Measurements from ENCODE around the gene PRKAR1B. TPM values are rescaled to one million over a fixed set of nuclear protein-coding genes. Genes with fewer than 3 reads are reported as not detected.

The PRKAR1B gene
- total and polyA plus RNA-seq, 2 donors = 12.3 to 13.7 TPM

DNA sequence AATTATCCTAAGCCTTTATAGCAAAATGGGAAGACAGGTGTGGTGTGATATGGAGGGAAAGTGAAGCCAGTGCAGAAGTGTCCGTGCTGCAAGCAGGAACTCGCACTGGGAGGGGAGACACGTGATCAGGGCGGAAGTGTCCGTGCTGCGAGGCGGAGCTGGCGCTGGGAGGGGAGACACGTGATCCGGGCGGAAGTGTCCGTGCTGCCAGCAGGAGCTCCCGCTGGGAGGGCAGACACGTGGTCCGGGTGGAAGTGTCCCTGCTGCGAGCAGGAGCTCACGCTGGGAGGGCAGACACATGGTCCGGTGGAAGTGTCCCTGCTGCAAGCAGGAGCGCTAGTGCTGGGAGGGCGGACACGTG is 40.5 kb upstream of the PRKAR1B start:
- Histone ChIP-seq H3K36me3 (ENCODE audit: insufficient read depth) (peaks cover 7% of the 10 kb centered on the region), H3K4me1 (ENCODE audit: insufficient read depth) (no peaks in the 10 kb centered on the region), H3K4me3 (ENCODE audit: low read depth, low read length) (no peak overlapping the region), H3K27ac (ENCODE audit: low read depth) (no peak overlapping the region)
- no peak for DNase-seq (ENCODE audit: extremely low spot score)
- WGBS = 82% methylated on average over 21 of the region's 21 CpGs

DNA sequence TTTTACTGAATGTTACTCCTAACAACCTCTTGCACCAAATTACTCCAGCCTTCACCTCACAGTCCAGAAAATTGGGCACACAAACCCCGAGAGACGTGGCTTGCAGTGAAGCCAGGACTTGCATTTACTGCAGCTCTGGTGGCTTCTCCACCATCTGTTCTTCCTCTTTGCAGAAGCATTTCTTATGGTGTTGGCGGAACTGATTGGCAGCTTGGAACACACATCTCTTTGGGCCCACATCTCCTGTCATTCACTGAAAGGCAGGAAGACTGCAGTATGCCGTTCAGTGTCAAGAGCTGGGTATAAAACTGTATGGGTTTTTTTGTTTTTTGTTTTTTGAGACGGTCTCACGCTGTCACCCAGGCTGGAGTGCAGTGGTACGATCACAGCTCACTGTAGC is 38.3 kb upstream of the PRKAR1B start:
- Histone ChIP-seq H3K4me3 (ENCODE audit: low read depth, low read length) (no peak overlapping the region), H3K4me1 (ENCODE audit: insufficient read depth) (no peaks in the 10 kb centered on the region), H3K27ac (ENCODE audit: low read depth) (no peak overlapping the region), H3K36me3 (ENCODE audit: insufficient read depth) (peaks cover 8% of the 10 kb centered on the region)
- DNase-seq (ENCODE audit: extremely low spot score) = no peak
- WGBS = 98% methylated on average over 7 of the region's 7 CpGs

DNA sequence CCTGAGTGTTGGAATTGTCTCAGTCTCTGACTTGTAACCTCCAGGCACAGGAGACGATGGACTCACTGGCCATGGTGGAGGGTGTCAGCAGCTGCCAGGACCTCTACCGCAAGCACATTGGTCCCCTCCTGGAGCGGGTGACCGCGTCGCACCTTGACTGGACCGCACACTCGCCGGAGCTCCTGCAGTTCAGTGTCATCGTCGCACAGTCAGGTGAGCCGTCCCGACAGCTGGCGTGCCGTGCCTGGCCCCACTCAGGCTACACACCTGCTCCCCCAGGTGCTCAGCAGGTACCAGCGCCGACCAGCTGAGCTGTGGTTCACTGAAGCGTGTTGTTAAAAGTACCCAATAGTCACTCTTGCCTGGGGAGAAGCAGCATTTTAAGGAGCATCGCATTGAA is 36.7 kb upstream of the PRKAR1B start:
- no peak overlapping the region for H3K27ac ChIP-seq (ENCODE audit: low read depth)
- WGBS = 97% methylated on average over 19 of the region's 19 CpGs
- peaks cover 8% of the 10 kb centered on the region for H3K36me3 ChIP-seq (ENCODE audit: insufficient read depth)
- H3K4me3 ChIP-seq (ENCODE audit: low read depth, low read length) = no peak overlapping the region
- DNase-seq (ENCODE audit: extremely low spot score) = no peak
- no peaks in the 10 kb centered on the region for H3K4me1 ChIP-seq (ENCODE audit: insufficient read depth)

DNA sequence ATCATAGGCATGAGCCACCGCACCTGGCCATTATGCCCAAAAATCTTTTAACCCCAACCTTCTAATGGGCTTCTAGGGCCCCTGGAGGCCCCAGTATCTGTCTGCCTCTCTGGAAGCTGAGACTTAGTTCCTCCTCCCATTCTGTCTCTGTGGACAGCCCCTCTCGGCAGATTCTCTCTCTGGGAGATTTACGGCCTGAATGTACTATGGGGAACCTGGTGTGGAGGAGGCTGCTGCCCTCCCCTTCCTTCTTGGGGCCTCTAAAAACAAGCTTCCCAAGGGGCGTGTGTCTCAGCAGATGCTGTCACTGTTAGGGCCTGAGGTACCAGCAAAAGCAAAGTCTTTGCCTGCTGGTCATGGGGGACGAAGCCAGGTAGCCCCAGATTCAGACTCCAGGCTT is 35.8 kb upstream of the PRKAR1B start:
- H3K27ac ChIP-seq (ENCODE audit: low read depth) = no peak overlapping the region
- no peak for DNase-seq (ENCODE audit: extremely low spot score)
- H3K4me1 ChIP-seq (ENCODE audit: insufficient read depth) = no peaks in the 10 kb centered on the region
- no peak overlapping the region for H3K4me3 ChIP-seq (ENCODE audit: low read depth, low read length)
- 81% methylated on average over 5 of the region's 5 CpGs for WGBS
- H3K36me3 ChIP-seq (ENCODE audit: insufficient read depth) = peaks cover 8% of the 10 kb centered on the region

DNA sequence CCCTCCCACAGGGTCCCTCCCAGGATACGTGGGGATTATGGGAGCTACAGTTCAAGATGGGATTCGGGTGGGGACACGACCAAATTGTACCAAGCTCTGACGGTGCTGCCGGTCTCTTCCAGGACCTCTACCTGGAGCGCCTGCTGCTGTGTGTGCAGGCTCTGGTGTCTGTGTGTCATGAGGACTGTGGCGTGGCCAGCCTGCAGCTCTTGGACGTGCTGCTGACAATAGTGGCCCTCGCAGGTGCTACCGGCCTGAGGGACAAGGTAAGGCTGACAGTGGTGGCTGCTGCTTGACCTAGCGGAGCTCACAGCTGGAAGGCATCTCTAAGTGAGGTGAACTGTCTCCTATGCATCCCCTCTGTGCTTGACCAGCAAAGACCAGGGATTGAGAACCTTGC is 34.5 kb upstream of the PRKAR1B start:
- Histone ChIP-seq H3K27ac (ENCODE audit: low read depth) (no peak overlapping the region), H3K36me3 (ENCODE audit: insufficient read depth) (peaks cover 10% of the 10 kb centered on the region), H3K4me3 (ENCODE audit: low read depth, low read length) (no peak overlapping the region), H3K4me1 (ENCODE audit: insufficient read depth) (no peaks in the 10 kb centered on the region)
- WGBS = 95% methylated on average over 11 of the region's 11 CpGs
- no peak for DNase-seq (ENCODE audit: extremely low spot score)

DNA sequence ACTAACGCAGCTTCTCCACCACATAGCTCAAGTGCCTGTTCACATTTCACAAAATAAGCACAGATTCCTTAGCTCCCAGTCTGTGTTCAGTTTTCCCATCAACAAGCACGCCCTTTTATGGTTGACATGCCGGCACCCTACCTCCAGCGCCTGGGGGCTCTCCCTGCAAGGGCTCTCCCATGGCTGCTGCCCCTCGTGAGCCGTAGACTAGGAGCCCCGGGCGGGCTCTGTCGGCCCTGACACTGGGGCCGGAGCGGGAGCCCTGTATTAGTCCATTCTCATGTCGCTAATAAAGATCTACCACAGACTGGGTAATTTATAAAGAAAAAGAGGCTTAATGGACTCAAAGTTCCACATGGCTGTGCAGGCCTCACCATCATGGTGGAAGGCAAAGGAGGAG is 34.0 kb upstream of the PRKAR1B start:
- Histone ChIP-seq H3K4me3 (ENCODE audit: low read depth, low read length) (no peak overlapping the region), H3K4me1 (ENCODE audit: insufficient read depth) (no peaks in the 10 kb centered on the region), H3K36me3 (ENCODE audit: insufficient read depth) (peaks cover 10% of the 10 kb centered on the region), H3K27ac (ENCODE audit: low read depth) (no peak overlapping the region)
- 97% methylated on average over 12 of the region's 12 CpGs for WGBS
- no peak for DNase-seq (ENCODE audit: extremely low spot score)

DNA sequence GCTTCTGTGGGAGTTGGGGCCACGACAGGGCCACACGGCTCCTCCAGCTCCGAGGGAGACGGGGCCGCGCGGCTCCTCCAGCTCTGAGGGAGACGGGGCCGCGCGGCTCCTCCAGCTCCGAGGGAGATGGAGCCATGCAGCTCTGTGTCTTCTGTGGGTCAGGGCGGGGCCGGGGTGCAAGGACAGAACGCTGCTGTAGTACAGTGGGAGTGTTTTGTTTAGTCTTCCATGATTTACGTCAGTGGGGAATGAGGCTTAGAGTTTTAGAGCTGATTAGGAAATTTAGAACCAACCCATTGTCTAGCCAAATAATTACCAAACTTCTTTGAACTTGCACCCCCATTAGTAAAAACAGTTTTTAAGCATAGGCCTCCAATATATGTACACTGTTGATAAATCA is 32.9 kb upstream of the PRKAR1B start:
- peaks cover 6% of the 10 kb centered on the region for H3K36me3 ChIP-seq (ENCODE audit: insufficient read depth)
- H3K4me1 ChIP-seq (ENCODE audit: insufficient read depth) = no peaks in the 10 kb centered on the region
- H3K4me3 ChIP-seq (ENCODE audit: low read depth, low read length) = no peak overlapping the region
- no peak for DNase-seq (ENCODE audit: extremely low spot score)
- no peak overlapping the region for H3K27ac ChIP-seq (ENCODE audit: low read depth)
- 81% methylated on average over 16 of the region's 16 CpGs for WGBS

DNA sequence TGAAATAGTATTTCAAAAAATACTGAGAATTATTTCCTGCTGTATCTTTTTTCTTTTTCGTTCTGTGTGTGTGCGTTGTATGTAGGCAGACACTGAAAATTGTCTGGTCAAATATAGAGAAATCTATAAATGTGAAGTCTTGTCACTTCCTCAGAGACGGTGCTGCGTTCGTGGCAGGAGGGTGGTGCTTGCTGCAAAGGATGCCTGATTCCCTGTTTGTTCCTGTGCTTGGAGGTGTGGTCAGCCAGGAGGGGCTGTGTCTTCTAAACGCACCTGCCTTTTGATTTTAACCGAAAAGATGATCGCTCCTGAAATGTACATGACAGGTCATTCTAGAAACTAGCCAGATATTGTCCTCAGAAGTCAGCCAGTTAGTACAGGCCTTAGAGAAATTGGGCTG is 32.5 kb upstream of the PRKAR1B start:
- DNase-seq (ENCODE audit: extremely low spot score) = no peak
- Histone ChIP-seq H3K36me3 (ENCODE audit: insufficient read depth) (peaks cover 3% of the 10 kb centered on the region), H3K4me1 (ENCODE audit: insufficient read depth) (no peaks in the 10 kb centered on the region)

DNA sequence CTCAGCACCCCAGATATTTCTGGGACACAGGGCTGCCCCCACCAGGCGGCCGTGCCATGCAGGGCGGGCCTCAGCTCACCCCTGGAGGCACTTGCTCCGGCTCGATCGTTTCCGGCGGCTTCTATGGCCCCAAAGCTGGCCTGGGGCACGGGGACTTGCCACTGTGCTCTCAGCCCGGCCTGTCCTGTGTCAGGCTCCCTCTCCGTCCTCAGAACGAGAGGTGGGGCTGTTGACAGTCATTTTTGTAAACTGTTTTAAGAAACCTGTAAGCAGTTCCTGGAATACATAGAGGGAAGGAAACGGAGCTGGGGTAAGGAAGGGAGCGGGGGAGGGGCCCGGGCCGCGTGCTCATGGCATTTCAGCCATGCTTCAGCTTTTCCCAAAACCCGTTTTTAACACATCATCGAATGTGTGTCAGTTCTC is 30.7 kb upstream of the PRKAR1B start:
- no peak overlapping the region for H3K27ac ChIP-seq (ENCODE audit: low read depth)
- H3K36me3 ChIP-seq (ENCODE audit: insufficient read depth) = peaks cover 3% of the 10 kb centered on the region

More for the DNA sequence above, 32.5 kb upstream of the PRKAR1B start:
- H3K4me3 ChIP-seq (ENCODE audit: low read depth, low read length) = no peak overlapping the region
- WGBS = 85% methylated on average over 8 of the region's 8 CpGs
- no peak overlapping the region for H3K27ac ChIP-seq (ENCODE audit: low read depth)

DNA sequence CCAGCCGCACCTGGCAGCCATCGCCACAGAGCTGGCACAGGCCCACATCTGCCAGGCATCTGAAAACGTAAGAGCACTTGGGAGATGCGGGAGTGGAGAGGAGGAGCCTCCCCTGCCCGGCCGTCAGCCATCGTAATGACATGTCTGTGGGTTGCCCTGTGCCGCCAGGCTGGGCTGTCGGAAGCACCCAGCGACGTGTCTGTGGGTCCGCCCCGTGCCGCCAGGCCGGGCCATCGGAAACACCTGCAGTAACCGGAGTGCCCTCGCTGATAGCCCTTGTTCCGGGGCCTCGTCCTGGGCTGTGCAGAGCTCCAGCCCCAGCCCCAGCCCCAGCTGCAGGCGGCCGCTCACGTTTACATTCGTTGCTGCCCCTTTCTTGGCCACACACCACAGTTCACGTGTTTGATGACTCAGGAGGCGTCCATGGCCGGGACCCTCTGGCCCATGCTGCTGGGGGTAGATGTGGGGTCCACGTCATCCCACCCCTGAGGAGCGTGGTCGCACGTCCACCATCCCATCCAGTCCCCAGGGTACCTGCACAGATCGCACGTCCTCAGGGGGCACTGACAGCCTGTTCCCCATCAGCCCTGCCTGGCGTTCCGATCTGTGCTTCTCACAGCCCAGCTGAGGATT is 30.0 kb upstream of the PRKAR1B start:
- Histone ChIP-seq H3K4me3 (ENCODE audit: low read depth, low read length) (no peak overlapping the region), H3K36me3 (ENCODE audit: insufficient read depth) (peaks cover 3% of the 10 kb centered on the region), H3K27ac (ENCODE audit: low read depth) (no peak overlapping the region), H3K4me1 (ENCODE audit: insufficient read depth) (no peaks in the 10 kb centered on the region)
- no peak for DNase-seq (ENCODE audit: extremely low spot score)
- 78% methylated on average over 35 of the region's 35 CpGs for WGBS

More for the DNA sequence above, 30.7 kb upstream of the PRKAR1B start:
- H3K4me1 ChIP-seq (ENCODE audit: insufficient read depth) = no peaks in the 10 kb centered on the region
- DNase-seq (ENCODE audit: extremely low spot score) = no peak
- WGBS = 66% methylated on average over 19 of the region's 19 CpGs
- H3K4me3 ChIP-seq (ENCODE audit: low read depth, low read length) = no peak overlapping the region

DNA sequence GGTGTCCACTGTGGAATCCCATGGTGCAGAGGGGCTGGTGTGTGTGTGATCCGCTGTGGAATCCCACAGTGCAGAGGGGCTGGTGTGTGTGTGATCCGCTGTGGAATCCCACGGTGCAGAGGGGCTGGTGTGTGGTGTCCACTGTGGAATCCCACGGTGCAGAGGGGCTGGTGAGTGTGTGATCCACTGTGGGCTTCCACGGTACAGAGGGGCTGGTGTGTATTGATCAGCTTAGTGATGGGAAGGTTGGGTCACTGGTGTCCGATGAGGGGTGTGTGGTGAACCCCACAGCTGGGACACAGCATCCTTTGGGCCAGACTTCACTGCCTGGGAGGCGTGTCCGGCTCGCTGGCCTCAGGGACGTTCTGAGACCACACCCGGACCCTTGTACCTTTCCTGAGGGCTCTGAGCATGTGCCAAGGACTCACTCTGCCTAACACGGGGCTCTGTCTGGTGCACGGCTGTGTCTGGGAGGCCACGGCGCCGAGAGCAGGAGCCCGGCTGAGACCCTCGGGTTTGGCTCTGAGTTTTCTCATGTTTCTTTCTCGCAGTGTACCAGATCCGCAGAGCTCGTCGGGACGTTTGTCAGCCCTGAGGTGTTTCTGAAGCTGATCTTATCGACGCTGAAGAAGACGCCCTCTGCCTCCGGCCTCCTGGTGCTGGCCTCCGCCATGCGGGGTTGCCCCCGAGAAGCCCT is 29.3 kb upstream of the PRKAR1B start:
- Histone ChIP-seq H3K4me3 (ENCODE audit: low read depth, low read length) (no peak overlapping the region), H3K27ac (ENCODE audit: low read depth) (no peak overlapping the region), H3K4me1 (ENCODE audit: insufficient read depth) (no peaks in the 10 kb centered on the region), H3K36me3 (ENCODE audit: insufficient read depth) (peaks cover 2% of the 10 kb centered on the region)
- no peak for DNase-seq (ENCODE audit: extremely low spot score)
- whole genome bisulfite sequencing = 93% methylated on average over 30 of the region's 30 CpGs

DNA sequence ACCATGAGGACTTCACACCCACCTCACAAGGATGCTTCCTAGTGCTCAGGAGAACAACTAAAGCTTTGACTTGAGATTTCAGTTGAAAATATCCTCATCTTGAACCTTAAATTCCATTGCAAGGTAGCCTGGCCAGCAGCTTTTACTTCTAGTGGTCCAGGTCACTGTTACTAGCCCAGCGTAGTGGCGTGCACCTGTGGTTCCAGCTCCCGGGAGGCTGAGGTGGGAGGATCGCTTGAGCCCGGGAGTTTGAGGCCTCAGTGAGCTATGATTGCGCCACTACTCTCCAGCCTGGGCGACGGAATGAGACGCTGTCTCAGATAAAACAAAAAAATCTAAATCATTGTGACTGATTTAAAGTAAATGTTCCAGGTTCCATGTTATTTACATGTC is 28.3 kb upstream of the PRKAR1B start:
- Histone ChIP-seq H3K4me3 (ENCODE audit: low read depth, low read length) (no peak overlapping the region), H3K27ac (ENCODE audit: low read depth) (no peak overlapping the region), H3K4me1 (ENCODE audit: insufficient read depth) (no peaks in the 10 kb centered on the region), H3K36me3 (ENCODE audit: insufficient read depth) (peaks cover 2% of the 10 kb centered on the region)
- WGBS = 87% methylated on average over 9 of the region's 9 CpGs
- DNase-seq (ENCODE audit: extremely low spot score) = no peak

DNA sequence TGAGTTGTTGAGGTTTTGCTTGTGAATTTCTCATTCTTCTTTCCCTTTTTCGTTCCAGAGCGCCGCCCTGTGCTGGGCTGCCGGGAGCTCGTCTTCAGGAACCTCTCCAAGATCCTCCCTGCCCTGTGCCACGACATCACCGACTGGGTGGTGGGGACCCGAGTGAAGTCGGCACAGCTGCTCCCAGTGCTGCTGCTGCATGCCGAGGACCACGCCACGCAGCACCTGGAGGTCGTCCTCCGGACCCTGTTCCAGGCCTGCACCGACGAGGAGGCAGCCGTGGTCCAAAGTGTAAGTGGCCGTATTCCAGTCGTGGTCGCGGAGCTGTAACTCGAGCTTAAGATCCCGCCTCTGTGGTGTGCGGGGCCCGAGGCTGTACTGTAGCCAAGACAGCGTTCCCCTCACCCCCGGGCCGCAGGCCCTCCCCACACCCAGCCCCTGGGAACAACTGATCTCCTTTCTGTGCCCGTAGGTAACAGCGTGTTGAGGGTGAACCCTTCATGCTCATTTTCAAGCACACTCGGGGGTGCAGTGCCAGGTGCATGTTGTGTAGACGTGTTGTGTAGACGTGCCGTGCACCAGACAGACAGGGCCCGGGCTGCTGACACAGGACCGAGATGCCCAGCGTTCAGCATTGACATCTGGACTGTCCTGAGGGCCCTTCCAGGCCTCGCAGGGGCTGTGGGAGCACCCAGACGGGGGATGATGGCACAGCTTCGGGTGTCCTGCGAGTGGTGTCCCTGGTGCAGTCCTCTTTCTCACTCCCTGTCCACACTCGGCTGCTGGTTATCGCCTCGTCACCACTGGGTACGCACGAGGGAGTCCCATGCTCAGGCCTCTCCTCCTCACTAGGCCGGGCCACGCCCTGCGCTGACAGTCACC is 27.7 kb upstream of the PRKAR1B start:
- WGBS = 92% methylated on average over 49 of the region's 49 CpGs
- Histone ChIP-seq H3K27ac (ENCODE audit: low read depth) (no peak overlapping the region), H3K4me3 (ENCODE audit: low read depth, low read length) (no peak overlapping the region), H3K36me3 (ENCODE audit: insufficient read depth) (peaks cover 2% of the 10 kb centered on the region), H3K4me1 (ENCODE audit: insufficient read depth) (no peaks in the 10 kb centered on the region)
- no peak for DNase-seq (ENCODE audit: extremely low spot score)

DNA sequence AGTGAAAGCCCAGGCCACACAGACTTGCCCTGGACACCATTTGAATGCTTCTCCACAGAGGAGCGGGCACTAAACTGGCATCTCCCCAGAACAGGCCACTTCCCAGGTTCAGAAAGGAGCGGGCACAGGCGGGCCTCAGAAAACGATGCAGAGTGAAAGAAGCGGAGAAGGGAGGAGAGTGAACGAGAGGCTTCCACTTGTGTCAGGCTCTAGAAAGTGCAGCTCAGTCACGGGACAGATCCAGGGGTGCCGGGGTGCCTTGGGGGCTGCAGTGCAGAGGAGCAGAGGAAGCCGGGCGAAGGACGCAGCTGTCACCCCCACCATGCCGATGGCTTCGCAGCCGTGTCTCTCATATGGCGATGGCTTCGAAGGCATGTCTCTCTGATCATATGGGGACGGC is 26.1 kb upstream of the PRKAR1B start:
- Histone ChIP-seq H3K4me1 (ENCODE audit: insufficient read depth) (no peaks in the 10 kb centered on the region), H3K27ac (ENCODE audit: low read depth) (no peak overlapping the region), H3K36me3 (ENCODE audit: insufficient read depth) (peaks cover 2% of the 10 kb centered on the region), H3K4me3 (ENCODE audit: low read depth, low read length) (no peak overlapping the region)
- no peak for DNase-seq (ENCODE audit: extremely low spot score)
- 96% methylated on average over 17 of the region's 17 CpGs for WGBS

All from urinary bladder (tissue), 4 donors.